K562 (cell line): Measurements from ENCODE around the gene LTBP4. TPM values are rescaled to one million over a fixed set of nuclear protein-coding genes. Genes with fewer than 3 reads are reported as not detected.

ENCODE experiments used
- BRD9 ChIP-seq: fragments of 450-650 bp; IDR thresholded peaks from 2 replicates; pipeline ENCODE4 v1.6.1; 2018; ENCODE audit warnings: low read depth; ENCODE audit not compliant: partially characterized antibody
- CSDE1 ChIP-seq, 2 experiments: fragments of 450-650 bp; IDR thresholded peaks; 2 replicates each; pipeline ENCODE4 v1.6.1; 2016; ENCODE audit warnings: mild to moderate bottlenecking in 1 of 2
- JUNB ChIP-seq: fragments of 450-650 bp; formaldehyde crosslinking; conservative IDR thresholded peaks from 2 replicates; pipeline ENCODE4 v1.4.0; 2020; ENCODE audit warnings: mild to moderate bottlenecking
- POLR3G ChIP-seq: IDR thresholded peaks from 2 replicates; pipeline ENCODE4 v1.6.1; 2011; ENCODE audit not compliant: insufficient read length, insufficient replicate concordance; ENCODE audit errors: extremely low read depth
- RBM14 ChIP-seq: fragments of 200-400 bp; formaldehyde crosslinking; IDR thresholded peaks from 2 replicates; pipeline ENCODE4 v1.6.1; 2018; ENCODE audit warnings: low read depth, mild to moderate bottlenecking, low read length, moderate library complexity, borderline replicate concordance; ENCODE audit not compliant: insufficient read depth
- SMARCE1 ChIP-seq: fragments of 450-650 bp; IDR thresholded peaks from 2 replicates; pipeline ENCODE4 v1.7.1; 2016; ENCODE audit warnings: mild to moderate bottlenecking
- XRCC3 ChIP-seq: fragments of 450-650 bp; IDR thresholded peaks from 2 replicates; pipeline ENCODE4 v1.6.1; 2017; ENCODE audit warnings: mild to moderate bottlenecking, moderate library complexity
- ZNF175 ChIP-seq: fragments of 200-800 bp; sonication (Bioruptor generic); IDR thresholded peaks from 2 replicates; pipeline ENCODE4 v1.6.1; 2016; ENCODE audit warnings: low read depth, mild to moderate bottlenecking, missing genetic modification characterization, missing compliant biosample characterization
- ZNF444 ChIP-seq: fragments of 250-450 bp; sonication (Bioruptor Pico); IDR thresholded peaks from 2 replicates; pipeline ENCODE4 v1.4.0; 2020; ENCODE audit warnings: mild to moderate bottlenecking, moderate library complexity
- polyA plus RNA-seq, 8 experiments: library from polyadenylated mRNA; depleted of rRNA in 4 of 8; stranded (reverse) in 5 of 8; unstranded in 3 of 8; fragments of >200 nt; fragmentation: Nextera tagmentation in 2 of 8; fragmentation: Illumina TruSeq in 1 of 8; extraction: Ambion mirVana in 2 of 8; extraction: Trizol in 1 of 8; gene quantifications; 2 replicates each; pipeline versions ENCODE4 v1.2.1 to v1.2.3, GENCODE V29; 2011 to 2014; ENCODE audit warnings: inconsistent platforms in 1 of 8, missing spikeins in 1 of 8
- total RNA-seq, 7 experiments: library from RNA; depleted of rRNA in 6 of 7; stranded (reverse); fragments of >200 nt in 6 of 7; fragmentation: Illumina TruSeq in 2 of 7; extraction: Trizol in 2 of 7; gene quantifications; 2 replicates each; pipeline versions ENCODE4 v1.2.1 to v1.2.3, GENCODE V29; 2011 to 2021; ENCODE audit warnings: low replicate concordance in 1 of 7
- TF ChIP-seq, protein P1 (sequence below): fragments of 250-450 bp; sonication (Bioruptor Pico); IDR thresholded peaks from 2 replicates; pipeline ENCODE4 v1.8.0; 2022; ENCODE audit warnings: inconsistent platforms, mild to moderate bottlenecking, moderate library complexity, borderline replicate concordance
- TF ChIP-seq, protein P2 (sequence below): fragments of 250-450 bp; sonication (Bioruptor Pico); IDR thresholded peaks from 2 replicates; pipeline ENCODE4 v1.5.0; 2021; ENCODE audit warnings: mild to moderate bottlenecking, borderline replicate concordance
- TF ChIP-seq, protein P3 (sequence below): sonication (generic); formaldehyde crosslinking; IDR thresholded peaks from 2 replicates; pipeline ENCODE4 v1.8.0; 2022; ENCODE audit warnings: mild to moderate bottlenecking, missing genetic modification reagents
- TF ChIP-seq, protein P4 (sequence below): fragments of 250-450 bp; sonication (Bioruptor Pico); IDR thresholded peaks from 2 replicates; pipeline ENCODE4 v1.4.0; 2020; ENCODE audit warnings: mild to moderate bottlenecking, moderate library complexity
- TF ChIP-seq, protein P5 (sequence below): fragments of 450-650 bp; IDR thresholded peaks from 2 replicates; pipeline ENCODE4 v1.6.1; 2016; ENCODE audit warnings: missing biosample characterization, missing genetic modification characterization

The LTBP4 gene
- total and polyA plus RNA-seq, 9 of the 15 experiments (the other 6 are each of a cell fraction or from before 2014, with no cell fraction given): 0.35 to 160 (median 31.6) TPM

DNA sequence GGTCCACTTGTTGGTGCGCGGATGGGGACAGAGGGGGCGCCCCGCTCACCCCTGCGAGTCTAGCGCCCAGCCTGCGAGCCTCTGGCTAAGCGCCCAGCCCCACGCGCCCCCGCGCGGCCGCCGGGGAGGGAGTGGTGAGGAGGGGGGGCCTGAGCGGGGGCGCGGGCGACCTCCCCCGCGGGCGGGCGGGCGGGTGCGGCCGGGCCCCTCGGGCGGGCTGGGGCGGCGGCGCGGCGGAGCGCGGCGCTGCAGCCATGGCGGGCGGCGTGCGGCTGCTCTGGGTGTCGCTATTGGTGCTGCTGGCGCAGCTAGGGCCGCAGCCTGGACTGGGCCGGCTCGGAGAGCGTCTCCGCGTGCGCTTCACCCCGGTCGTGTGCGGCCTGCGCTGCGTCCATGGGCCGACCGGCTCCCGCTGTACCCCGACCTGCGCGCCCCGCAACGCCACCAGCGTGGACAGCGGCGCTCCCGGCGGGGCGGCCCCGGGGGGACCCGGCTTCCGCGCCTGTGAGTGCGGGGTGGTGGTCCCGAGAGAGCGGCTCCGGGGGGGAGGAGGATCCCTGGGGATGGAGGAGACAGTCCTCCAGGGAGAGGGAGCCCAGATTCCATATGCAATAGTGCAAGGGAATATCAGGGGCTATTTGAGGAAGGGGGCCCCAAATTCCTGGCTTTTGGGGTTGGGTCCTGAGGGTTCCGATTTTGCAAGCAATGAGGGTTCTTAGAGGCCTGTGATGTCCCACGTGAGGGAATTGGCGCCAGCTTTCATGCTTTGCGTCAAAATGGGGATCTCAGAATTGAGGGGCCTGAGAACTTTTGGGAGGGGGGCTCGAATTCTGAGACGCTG, at the start of gene LTBP4 (continued):
- TF ChIP-seq, protein P1, sequence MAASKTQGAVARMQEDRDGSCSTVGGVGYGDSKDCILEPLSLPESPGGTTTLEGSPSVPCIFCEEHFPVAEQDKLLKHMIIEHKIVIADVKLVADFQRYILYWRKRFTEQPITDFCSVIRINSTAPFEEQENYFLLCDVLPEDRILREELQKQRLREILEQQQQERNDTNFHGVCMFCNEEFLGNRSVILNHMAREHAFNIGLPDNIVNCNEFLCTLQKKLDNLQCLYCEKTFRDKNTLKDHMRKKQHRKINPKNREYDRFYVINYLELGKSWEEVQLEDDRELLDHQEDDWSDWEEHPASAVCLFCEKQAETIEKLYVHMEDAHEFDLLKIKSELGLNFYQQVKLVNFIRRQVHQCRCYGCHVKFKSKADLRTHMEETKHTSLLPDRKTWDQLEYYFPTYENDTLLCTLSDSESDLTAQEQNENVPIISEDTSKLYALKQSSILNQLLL (CRISPR knock-in tag): no peak
- TF ChIP-seq ZNF175 (CRISPR knock-in tag) (no peak), CSDE1 (IDR thresholded peaks at IDR 0.05) (no peak), XRCC3 (no peak), ZNF444 (CRISPR knock-in tag) (no peak), RBM14 (no peak), JUNB (no peak), POLR3G (no peak), SMARCE1 (no peak), BRD9 (no peak)
- TF ChIP-seq, protein P2, sequence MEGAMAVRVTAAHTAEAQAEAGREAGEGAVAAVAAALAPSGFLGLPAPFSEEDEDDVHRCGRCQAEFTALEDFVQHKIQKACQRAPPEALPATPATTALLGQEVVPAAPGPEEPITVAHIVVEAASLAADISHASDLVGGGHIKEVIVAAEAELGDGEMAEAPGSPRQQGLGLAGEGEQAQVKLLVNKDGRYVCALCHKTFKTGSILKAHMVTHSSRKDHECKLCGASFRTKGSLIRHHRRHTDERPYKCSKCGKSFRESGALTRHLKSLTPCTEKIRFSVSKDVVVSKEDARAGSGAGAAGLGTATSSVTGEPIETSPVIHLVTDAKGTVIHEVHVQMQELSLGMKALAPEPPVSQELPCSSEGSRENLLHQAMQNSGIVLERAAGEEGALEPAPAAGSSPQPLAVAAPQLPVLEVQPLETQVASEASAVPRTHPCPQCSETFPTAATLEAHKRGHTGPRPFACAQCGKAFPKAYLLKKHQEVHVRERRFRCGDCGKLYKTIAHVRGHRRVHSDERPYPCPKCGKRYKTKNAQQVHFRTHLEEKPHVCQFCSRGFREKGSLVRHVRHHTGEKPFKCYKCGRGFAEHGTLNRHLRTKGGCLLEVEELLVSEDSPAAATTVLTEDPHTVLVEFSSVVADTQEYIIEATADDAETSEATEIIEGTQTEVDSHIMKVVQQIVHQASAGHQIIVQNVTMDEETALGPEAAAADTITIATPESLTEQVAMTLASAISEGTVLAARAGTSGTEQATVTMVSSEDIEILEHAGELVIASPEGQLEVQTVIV (CRISPR knock-in tag): no peak
- TF ChIP-seq, protein P3, sequence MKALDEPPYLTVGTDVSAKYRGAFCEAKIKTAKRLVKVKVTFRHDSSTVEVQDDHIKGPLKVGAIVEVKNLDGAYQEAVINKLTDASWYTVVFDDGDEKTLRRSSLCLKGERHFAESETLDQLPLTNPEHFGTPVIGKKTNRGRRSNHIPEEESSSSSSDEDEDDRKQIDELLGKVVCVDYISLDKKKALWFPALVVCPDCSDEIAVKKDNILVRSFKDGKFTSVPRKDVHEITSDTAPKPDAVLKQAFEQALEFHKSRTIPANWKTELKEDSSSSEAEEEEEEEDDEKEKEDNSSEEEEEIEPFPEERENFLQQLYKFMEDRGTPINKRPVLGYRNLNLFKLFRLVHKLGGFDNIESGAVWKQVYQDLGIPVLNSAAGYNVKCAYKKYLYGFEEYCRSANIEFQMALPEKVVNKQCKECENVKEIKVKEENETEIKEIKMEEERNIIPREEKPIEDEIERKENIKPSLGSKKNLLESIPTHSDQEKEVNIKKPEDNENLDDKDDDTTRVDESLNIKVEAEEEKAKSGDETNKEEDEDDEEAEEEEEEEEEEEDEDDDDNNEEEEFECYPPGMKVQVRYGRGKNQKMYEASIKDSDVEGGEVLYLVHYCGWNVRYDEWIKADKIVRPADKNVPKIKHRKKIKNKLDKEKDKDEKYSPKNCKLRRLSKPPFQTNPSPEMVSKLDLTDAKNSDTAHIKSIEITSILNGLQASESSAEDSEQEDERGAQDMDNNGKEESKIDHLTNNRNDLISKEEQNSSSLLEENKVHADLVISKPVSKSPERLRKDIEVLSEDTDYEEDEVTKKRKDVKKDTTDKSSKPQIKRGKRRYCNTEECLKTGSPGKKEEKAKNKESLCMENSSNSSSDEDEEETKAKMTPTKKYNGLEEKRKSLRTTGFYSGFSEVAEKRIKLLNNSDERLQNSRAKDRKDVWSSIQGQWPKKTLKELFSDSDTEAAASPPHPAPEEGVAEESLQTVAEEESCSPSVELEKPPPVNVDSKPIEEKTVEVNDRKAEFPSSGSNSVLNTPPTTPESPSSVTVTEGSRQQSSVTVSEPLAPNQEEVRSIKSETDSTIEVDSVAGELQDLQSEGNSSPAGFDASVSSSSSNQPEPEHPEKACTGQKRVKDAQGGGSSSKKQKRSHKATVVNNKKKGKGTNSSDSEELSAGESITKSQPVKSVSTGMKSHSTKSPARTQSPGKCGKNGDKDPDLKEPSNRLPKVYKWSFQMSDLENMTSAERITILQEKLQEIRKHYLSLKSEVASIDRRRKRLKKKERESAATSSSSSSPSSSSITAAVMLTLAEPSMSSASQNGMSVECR: no peak
- TF ChIP-seq, protein P4, sequence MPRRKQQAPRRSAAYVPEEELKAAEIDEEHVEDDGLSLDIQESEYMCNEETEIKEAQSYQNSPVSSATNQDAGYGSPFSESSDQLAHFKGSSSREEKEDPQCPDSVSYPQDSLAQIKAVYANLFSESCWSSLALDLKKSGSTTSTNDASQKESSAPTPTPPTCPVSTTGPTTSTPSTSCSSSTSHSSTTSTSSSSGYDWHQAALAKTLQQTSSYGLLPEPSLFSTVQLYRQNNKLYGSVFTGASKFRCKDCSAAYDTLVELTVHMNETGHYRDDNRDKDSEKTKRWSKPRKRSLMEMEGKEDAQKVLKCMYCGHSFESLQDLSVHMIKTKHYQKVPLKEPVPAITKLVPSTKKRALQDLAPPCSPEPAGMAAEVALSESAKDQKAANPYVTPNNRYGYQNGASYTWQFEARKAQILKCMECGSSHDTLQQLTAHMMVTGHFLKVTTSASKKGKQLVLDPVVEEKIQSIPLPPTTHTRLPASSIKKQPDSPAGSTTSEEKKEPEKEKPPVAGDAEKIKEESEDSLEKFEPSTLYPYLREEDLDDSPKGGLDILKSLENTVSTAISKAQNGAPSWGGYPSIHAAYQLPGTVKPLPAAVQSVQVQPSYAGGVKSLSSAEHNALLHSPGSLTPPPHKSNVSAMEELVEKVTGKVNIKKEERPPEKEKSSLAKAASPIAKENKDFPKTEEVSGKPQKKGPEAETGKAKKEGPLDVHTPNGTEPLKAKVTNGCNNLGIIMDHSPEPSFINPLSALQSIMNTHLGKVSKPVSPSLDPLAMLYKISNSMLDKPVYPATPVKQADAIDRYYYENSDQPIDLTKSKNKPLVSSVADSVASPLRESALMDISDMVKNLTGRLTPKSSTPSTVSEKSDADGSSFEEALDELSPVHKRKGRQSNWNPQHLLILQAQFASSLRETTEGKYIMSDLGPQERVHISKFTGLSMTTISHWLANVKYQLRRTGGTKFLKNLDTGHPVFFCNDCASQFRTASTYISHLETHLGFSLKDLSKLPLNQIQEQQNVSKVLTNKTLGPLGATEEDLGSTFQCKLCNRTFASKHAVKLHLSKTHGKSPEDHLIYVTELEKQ (CRISPR knock-in tag): no peak
- TF ChIP-seq, protein P5, sequence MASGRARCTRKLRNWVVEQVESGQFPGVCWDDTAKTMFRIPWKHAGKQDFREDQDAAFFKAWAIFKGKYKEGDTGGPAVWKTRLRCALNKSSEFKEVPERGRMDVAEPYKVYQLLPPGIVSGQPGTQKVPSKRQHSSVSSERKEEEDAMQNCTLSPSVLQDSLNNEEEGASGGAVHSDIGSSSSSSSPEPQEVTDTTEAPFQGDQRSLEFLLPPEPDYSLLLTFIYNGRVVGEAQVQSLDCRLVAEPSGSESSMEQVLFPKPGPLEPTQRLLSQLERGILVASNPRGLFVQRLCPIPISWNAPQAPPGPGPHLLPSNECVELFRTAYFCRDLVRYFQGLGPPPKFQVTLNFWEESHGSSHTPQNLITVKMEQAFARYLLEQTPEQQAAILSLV (tag): no peak
